C4-2B (cell line): ENCODE measurements around the gene ST7.

ENCODE experiments used
- H3K27ac ChIP-seq: fragments of 450-650 bp; 2 replicates; pipeline ENCODE4 v1.5.1; 2017
- ZFX ChIP-seq: fragments of 450-650 bp; IDR thresholded peaks from 2 replicates; pipeline ENCODE4 v1.6.1; 2017
- TF ChIP-seq, protein P1 (sequence below): fragments of 450-650 bp; conservative IDR thresholded peaks from 2 replicates; pipeline ENCODE4 v1.5.1; 2017; ENCODE audit warnings: mild to moderate bottlenecking

The ST7 gene

GRCh38 chr7:117074378-117074777 is 121.1 kb downstream of the ST7 start:
- H3K27ac ChIP-seq: no peak overlapping the region
- no peak for TF ChIP-seq ZFX
- TF ChIP-seq, protein P1, sequence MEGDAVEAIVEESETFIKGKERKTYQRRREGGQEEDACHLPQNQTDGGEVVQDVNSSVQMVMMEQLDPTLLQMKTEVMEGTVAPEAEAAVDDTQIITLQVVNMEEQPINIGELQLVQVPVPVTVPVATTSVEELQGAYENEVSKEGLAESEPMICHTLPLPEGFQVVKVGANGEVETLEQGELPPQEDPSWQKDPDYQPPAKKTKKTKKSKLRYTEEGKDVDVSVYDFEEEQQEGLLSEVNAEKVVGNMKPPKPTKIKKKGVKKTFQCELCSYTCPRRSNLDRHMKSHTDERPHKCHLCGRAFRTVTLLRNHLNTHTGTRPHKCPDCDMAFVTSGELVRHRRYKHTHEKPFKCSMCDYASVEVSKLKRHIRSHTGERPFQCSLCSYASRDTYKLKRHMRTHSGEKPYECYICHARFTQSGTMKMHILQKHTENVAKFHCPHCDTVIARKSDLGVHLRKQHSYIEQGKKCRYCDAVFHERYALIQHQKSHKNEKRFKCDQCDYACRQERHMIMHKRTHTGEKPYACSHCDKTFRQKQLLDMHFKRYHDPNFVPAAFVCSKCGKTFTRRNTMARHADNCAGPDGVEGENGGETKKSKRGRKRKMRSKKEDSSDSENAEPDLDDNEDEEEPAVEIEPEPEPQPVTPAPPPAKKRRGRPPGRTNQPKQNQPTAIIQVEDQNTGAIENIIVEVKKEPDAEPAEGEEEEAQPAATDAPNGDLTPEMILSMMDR: no peak

- TF ChIP-seq ZFX: no peak
- TF ChIP-seq, protein P1: no peak
- H3K27ac ChIP-seq: no peak overlapping the region
Observed at GRCh38 chr7:117075934-117076333, 122.6 kb downstream of the ST7 start.

- TF ChIP-seq, protein P1: no peak
- TF ChIP-seq ZFX: no peak
- H3K27ac ChIP-seq: no peak overlapping the region
Observed at GRCh38 chr7:117076426-117076943, 123.2 kb downstream of the ST7 start.

DNA sequence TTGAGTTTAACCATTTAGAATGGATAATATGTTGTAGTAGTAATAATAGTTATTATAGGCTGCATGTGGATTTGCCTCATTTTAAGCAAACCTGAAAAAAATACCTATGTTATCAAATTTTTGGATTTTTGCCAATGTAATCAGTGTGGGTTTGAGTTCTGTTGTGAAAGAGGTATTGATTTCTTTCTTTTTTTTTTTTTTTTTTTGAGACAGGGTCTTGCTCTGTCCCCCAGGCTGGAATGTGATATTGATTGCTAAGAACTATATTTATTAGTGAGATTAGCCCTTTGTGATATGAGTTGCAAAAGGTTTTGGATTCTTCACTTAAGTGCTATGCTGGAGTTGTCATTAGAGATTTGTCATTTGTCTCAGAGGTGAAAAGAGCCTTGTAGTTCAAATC is 124.4 kb downstream of the ST7 start:
- no peak overlapping the region for H3K27ac ChIP-seq
- no peak for TF ChIP-seq ZFX
- TF ChIP-seq, protein P1: no peak

DNA sequence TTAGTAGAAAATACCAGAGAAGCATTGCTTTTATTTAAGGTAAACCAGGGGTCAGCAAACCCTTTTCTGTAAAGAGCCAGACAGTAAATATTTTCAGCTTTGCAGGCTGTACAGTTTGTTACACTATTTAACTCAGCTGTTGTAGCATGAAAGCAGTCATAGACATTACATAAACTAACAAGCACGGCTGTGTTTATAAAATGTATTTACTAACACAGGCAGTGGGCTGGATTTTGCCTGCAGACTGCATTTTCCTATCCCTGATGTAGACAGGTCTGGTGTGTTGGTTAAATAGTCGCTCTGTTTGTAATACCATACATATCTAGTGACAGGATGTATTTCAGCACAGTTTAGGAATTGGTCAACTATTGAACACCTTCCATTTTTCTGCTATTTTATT is 129.3 kb downstream of the ST7 start:
- H3K27ac ChIP-seq: no peak overlapping the region
- no peak for TF ChIP-seq ZFX

DNA sequence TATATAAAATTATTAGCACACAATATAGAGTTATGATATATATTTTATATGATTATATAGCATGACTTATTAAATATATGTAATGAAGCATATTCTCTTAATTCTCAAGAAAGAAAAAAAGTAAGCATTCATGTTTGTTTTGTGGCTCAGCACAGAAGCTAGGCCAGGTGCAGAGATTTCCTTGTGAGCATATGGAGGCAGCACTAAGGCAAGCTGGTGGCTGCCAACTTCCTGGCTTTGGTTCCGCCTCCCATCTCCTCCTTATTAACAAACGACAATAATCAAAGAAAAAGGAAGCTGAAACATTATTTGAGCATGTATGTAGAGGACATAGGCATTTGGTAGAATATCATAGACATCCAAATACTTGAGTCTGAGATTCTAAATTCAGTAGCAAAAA is 130.3 kb downstream of the ST7 start:
- TF ChIP-seq ZFX: no peak
- TF ChIP-seq, protein P1: no peak
- no peak overlapping the region for H3K27ac ChIP-seq

DNA sequence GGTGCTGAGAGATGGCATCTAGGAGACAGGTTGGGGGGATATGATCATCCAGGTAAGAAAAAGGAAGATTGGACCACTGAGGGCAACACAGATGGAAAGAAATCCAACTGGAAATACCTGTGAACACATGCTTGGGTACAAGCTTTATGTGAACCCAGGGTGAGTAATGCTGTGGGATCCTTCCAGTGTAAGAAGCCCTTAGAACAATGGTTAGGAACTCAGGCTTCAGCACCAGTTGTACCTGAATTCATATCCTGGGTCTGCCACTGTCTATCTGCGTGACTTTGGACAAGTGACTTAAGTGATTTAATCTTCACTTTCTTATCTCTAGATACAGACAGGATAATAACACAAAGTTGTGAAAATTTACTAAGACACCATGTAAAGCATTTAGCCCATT is 131.0 kb downstream of the ST7 start:
- H3K27ac ChIP-seq: no peak overlapping the region; the same call in 1 of the 2 replicates
- TF ChIP-seq, protein P1: no peak
- no peak for TF ChIP-seq ZFX

DNA sequence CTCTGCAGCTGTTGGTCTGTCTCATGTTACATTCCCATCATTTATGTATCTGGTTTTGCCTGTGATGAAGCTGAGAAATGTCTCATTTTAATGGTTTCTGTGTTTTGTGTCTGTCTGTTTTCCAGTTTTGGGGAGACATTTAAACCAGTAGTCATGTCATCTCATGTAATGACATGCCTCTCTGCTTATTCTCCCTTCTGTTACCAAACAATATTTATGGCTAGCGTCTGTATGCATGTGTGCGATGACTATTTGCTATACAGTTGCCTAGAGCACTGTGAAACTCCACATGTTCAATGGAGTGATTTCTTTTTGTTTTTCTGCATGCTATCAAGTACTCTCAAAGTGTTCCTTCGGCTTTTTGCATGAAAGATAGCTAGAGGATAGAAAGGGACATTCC is 132.0 kb downstream of the ST7 start:
- H3K27ac ChIP-seq: no peak overlapping the region
- TF ChIP-seq, protein P1: no peak
- TF ChIP-seq ZFX: no peak
